ENCODE measurements around the gene NR2E1. TPM values are rescaled to one million over a fixed set of nuclear protein-coding genes. Genes with fewer than 3 reads are reported as not detected.
A peak's percentile ranks its signal among the peaks of the same experiment; 100 is the strongest.

The NR2E1 gene
- total RNA-seq, 1 experiment from 2014 or later = 0.22 TPM

DNA sequence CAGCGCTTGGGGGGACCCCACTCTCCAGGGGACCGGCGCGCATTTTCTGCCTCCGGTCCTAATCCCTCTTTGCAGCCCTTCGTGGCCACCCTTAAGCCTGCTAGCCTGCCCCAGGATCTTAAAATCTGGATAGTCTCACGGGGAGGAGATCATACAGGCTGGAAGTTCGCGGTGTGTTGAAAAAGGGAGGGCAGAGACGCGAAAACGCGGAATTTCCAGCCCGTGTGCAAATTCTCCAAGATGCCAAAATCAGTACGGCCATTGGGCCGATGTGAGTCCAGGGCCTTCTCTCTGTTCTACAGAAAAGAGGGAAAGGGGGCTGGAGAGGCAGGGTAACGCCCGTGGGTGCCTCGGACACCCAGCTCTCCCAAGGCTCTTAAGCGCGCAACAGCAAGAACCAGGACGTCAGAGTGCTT is 9.4 kb downstream of the NR2E1 start:
- Histone ChIP-seq H3K9me3 (replicated peaks) (no peaks in the 10 kb centered on the region), H3K4me1 (no peaks in the 10 kb centered on the region), H3K27me3 (no peaks in the 10 kb centered on the region), H3K4me3 (no peak overlapping the region), H3K27ac (no peak overlapping the region), H3K36me3 (no peaks in the 10 kb centered on the region)
- DNase-seq = no peak

DNA sequence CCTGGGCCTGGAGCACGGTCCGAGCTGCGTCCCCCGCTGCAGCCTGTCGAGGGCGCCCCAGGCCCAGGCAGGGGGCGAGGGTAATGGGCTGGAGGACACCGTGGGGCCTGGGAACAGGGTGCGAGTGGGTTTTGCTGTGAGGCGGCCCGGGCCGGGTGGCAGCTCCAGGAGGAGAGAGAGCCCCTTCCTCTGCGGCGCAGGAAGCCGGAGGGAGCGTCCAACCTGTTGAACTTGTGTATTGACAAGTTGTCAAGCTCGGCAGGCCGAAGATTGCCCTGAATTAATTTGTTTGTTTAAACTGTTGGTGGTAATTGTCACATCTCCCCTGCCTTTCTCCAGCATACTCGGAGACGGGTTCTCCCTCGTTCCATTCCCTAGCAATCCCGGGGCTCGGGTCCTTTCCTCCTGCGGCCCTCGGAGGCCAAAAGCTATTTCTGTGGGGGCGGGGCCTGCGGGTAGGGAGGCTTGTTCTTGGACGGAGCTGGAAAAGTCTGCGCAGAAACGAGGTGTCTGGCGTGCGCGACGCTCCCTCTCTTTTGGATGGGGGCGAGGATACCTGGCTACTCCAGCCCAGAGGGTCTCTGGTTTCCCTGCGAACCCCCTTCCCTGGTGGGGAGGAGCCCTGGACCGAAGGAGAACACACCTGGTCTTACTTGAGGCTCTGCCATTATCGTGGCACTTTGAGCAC is 9.9 kb downstream of the NR2E1 start:
- no peak overlapping the region for H3K4me3 ChIP-seq
- H3K4me1 ChIP-seq = no peaks in the 10 kb centered on the region
- no peaks in the 10 kb centered on the region for H3K36me3 ChIP-seq
- no peak for DNase-seq
- H3K9me3 ChIP-seq (replicated peaks) = no peaks in the 10 kb centered on the region
- no peaks in the 10 kb centered on the region for H3K27me3 ChIP-seq
- no peak overlapping the region for H3K27ac ChIP-seq

DNA sequence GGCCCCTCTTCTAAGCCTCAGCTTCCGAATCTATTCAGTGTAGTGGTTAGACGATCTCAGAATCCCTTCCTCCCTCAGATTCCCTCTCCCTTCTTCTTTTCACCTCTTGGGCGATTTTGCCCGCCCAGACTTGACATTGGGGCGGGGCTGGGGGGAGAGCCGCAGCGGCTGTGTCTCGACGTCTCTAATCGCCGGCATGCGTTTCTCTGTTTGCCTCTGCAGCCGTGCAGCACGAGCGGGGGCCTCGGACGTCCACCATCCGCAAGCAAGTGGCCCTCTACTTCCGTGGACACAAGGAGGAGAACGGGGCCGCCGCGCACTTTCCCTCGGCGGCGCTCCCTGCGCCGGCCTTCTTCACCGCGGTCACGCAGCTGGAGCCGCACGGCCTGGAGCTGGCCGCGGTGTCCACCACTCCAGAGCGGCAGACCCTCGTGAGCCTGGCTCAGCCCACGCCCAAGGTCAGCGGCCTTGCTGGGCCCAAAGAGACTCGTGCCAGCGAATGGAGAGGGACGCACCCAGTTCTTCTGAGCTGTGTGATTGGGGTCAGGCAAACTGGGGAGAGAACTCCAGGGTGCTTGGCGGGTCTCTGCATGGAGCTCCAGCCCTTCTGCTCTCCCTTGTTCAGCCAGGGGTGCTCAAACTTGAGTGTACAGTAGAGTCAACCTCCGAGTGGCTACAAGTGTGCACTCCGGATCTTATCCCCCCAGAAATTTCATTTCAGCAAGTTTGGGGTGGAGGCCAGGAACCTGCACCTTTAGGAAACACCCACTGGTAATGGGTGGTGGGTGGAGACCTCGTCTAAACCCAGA is 10.7 kb downstream of the NR2E1 start:
- H3K36me3 ChIP-seq = no peaks in the 10 kb centered on the region
- no peaks in the 10 kb centered on the region for H3K27me3 ChIP-seq
- no peaks in the 10 kb centered on the region for H3K4me1 ChIP-seq
- no peak overlapping the region for H3K27ac ChIP-seq
- no peak overlapping the region for H3K4me3 ChIP-seq
- H3K9me3 ChIP-seq (replicated peaks) = no peaks in the 10 kb centered on the region
- no peak for DNase-seq

DNA sequence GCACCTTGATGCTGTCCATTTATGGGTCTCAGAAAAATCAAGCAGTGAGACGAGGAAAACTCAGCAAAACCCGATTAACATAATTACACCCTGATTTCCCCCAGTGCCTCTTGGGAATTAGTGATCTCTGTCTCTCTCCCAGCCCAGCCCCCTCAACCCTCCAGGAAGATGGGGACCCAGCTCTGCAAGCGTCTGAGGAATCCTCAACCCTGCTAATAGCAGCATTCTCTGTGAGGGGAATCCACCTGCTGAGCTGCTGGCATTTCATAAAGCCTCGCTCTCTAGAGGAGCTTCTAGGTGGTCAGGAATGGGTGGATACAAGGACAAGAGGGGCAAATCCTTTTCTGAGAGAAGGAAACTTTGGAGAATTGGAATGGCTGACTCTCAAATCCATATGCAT is 13.9 kb downstream of the NR2E1 start:
- Histone ChIP-seq H3K9me3 (replicated peaks) (no peaks in the 10 kb centered on the region), H3K4me3 (no peak overlapping the region), H3K27me3 (no peaks in the 10 kb centered on the region), H3K4me1 (no peaks in the 10 kb centered on the region), H3K27ac (no peak overlapping the region), H3K36me3 (no peaks in the 10 kb centered on the region)
- no peak for DNase-seq

DNA sequence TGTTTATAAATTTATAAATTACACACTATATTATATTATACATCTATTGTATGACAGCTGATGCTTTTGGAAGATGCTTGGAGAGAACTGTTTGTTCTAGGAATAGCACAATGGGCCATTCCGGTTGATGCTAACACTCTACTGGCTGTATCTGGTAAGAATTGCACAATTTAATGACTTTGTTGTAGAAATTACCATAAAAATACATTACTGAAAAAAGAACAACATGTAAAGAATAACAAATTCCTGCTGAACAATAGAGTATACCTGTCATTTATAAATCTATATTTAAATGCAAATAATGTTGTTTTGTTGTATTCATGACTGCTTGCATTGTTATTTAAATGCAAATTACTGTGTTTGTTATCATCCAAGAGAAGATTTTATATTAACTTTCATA is 14.4 kb downstream of the NR2E1 start:
- Histone ChIP-seq H3K9me3 (replicated peaks) (no peaks in the 10 kb centered on the region), H3K27ac (no peak overlapping the region), H3K36me3 (no peaks in the 10 kb centered on the region), H3K4me3 (no peak overlapping the region), H3K27me3 (no peaks in the 10 kb centered on the region), H3K4me1 (no peaks in the 10 kb centered on the region)
- DNase-seq = no peak

DNA sequence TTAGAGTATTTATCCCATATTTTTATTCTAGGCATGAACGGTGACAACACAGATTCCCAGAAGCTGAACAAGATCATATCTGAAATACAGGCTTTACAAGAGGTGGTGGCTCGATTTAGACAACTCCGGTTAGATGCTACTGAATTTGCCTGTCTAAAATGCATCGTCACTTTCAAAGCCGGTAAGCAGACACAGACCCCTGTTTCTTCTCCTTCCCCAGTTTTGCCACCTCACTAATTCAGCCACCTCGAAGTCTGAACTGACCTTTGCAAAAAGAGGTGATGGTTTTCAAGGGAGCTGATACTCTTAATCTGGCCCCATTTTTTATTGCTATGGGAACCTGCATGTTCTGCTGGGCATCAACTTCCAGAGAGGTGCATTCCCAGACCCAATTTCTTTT is 15.0 kb downstream of the NR2E1 start:
- no peaks in the 10 kb centered on the region for H3K36me3 ChIP-seq
- no peaks in the 10 kb centered on the region for H3K9me3 ChIP-seq (replicated peaks)
- DNase-seq = no peak
- H3K4me3 ChIP-seq = no peak overlapping the region
- no peaks in the 10 kb centered on the region for H3K27me3 ChIP-seq
- no peaks in the 10 kb centered on the region for H3K4me1 ChIP-seq
- no peak overlapping the region for H3K27ac ChIP-seq

DNA sequence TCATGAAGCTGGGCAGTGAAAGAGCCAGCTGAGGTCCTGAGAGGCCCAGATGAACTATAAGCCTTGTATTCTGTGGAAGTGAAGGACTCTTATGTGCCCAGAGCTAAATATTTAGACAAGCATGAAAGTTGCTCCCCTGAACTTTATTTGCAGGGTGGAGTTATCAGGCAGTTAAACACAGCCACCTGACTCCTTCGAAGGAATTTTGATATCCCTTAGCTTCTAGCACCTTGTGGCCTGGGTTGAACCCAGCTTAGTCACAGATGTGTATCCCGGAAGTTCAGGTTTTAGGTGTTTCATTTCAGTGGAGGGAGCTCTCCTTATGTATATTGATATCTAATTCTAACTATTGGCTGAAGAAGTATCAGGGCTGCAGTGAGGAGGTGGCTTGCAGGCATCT is 20.4 kb downstream of the NR2E1 start:
- DNase-seq = no peak
- H3K4me1 ChIP-seq = no peaks in the 10 kb centered on the region

DNA sequence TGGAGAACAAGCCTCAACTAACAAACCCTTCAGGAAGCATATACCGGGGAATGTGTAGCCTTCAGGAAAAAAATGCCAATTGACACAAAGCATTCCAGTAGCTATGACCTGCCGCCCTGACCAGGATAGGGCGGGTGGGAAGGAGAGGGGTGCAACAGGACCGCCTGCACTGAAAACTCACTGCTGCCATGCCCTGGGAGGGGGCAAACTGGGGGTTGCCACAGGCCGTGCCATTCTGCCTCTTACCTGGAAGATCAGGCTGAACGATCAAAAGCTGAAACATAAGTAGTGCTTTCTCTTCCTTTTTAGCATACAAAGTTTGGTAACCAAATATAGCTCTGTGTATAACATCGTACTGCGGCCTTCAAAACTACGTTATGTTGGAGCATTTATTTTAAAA is 21.7 kb downstream of the NR2E1 start:
- no peak for DNase-seq
- H3K27me3 ChIP-seq = no peaks in the 10 kb centered on the region
- no peaks in the 10 kb centered on the region for H3K4me1 ChIP-seq

More for the DNA sequence above, 20.4 kb downstream of the NR2E1 start:
- H3K36me3 ChIP-seq = no peaks in the 10 kb centered on the region
- no peaks in the 10 kb centered on the region for H3K27me3 ChIP-seq
- H3K4me3 ChIP-seq = no peak overlapping the region
- H3K9me3 ChIP-seq (replicated peaks) = no peaks in the 10 kb centered on the region
- H3K27ac ChIP-seq = no peak overlapping the region

DNA sequence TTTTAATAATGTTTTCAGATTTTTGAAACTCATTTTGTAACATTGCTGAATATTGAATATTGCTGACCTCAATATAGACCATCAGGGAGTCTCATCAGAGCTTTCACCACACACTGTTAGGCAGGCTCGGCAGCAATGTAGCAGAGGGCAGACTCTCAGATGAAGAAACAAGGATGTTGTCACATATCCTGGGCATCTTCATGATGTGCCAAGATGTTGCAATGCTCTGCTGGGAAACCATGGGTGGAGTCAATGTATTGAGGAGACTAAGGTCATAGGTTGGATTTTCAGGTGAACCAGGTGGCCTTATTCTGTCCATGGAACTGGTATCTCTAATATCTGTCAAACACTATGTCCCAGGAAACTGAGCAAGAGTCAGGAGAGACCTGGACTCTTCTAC is 27.3 kb downstream of the NR2E1 start:
- Histone ChIP-seq H3K27ac (no peak overlapping the region), H3K36me3 (no peaks in the 10 kb centered on the region)
- DNase-seq = no peak

More for the DNA sequence above, 21.7 kb downstream of the NR2E1 start:
- no peak overlapping the region for H3K27ac ChIP-seq
- no peaks in the 10 kb centered on the region for H3K36me3 ChIP-seq
- H3K9me3 ChIP-seq (replicated peaks) = no peaks in the 10 kb centered on the region
- H3K4me3 ChIP-seq = no peak overlapping the region

DNA sequence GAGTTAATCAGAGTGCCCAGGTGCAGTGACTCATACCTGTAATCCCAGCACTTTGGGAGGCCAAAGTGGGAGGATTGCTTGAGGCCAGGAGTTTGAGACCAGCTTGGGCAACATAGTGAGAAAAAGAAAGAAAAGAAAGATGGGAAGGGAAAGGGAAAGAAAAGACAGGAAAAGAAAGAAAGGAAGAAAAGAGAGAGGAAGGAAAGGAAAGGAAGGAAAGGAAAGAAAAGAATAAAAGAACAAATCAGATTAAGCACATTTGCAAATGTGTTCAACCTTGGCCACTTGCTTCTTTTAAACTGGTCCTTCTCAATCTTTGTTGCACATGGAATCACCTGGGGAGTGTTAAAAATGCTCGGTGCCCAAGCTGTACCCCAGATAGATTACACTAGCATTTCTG is 28.0 kb downstream of the NR2E1 start:
- Histone ChIP-seq H3K27me3 (no peaks in the 10 kb centered on the region), H3K4me3 (no peak overlapping the region), H3K27ac (no peak overlapping the region), H3K4me1 (no peaks in the 10 kb centered on the region), H3K36me3 (no peaks in the 10 kb centered on the region), H3K9me3 (replicated peaks) (no peaks in the 10 kb centered on the region)
- DNase-seq = no peak

More for the DNA sequence above, 27.3 kb downstream of the NR2E1 start:
- H3K27me3 ChIP-seq = no peaks in the 10 kb centered on the region
- no peaks in the 10 kb centered on the region for H3K4me1 ChIP-seq
- no peak overlapping the region for H3K4me3 ChIP-seq
- H3K9me3 ChIP-seq (replicated peaks) = no peaks in the 10 kb centered on the region

DNA sequence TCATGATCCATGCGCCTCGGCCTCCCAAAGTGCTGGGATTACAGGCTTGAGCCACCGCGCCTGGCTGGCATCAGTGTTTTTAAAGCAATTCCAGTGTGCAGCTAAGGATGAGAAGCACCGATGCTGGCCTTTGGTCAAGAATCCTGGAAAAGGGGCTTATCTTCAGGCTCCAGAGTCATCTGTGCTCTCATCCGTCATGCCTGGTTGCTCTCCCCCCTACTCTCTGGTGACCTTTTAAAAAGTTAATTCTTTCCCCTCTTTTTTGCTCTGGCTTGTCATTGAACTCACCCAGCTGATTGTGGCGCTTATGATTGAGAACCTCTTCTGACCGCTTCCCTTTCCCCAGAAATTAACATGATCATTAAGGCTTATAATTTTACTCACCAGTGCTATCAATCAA is 28.7 kb downstream of the NR2E1 start:
- Histone ChIP-seq H3K36me3 (no peaks in the 10 kb centered on the region), H3K4me1 (no peaks in the 10 kb centered on the region), H3K4me3 (no peak overlapping the region), H3K9me3 (replicated peaks) (no peaks in the 10 kb centered on the region), H3K27me3 (no peaks in the 10 kb centered on the region), H3K27ac (no peak overlapping the region)
- DNase-seq = no peak

DNA sequence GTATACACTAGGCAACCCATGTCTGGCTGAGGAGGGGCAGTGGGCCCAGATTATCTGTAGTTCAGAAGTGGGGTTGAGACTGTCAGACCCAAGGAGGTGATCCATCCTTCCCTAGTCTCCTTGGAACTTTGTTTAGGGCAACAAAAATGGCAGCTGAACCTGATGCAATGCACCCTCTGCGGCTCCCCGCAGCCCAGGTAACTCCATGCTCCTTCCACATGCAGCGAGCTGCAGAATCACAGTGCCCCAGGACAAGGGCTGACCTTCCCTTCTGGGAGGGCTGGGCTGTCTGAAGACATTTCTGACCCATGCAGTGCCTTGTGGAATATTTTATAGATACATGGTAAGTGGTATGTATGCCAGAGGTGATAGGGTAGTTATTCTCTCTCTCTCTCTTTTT is 29.4 kb downstream of the NR2E1 start:
- DNase-seq = no peak
- Histone ChIP-seq H3K27me3 (no peaks in the 10 kb centered on the region), H3K27ac (no peak overlapping the region), H3K9me3 (replicated peaks) (no peaks in the 10 kb centered on the region), H3K36me3 (no peaks in the 10 kb centered on the region), H3K4me3 (no peak overlapping the region), H3K4me1 (peaks cover under 1% of the 10 kb centered on the region; the same call in 1 of the 2 replicates)

DNA sequence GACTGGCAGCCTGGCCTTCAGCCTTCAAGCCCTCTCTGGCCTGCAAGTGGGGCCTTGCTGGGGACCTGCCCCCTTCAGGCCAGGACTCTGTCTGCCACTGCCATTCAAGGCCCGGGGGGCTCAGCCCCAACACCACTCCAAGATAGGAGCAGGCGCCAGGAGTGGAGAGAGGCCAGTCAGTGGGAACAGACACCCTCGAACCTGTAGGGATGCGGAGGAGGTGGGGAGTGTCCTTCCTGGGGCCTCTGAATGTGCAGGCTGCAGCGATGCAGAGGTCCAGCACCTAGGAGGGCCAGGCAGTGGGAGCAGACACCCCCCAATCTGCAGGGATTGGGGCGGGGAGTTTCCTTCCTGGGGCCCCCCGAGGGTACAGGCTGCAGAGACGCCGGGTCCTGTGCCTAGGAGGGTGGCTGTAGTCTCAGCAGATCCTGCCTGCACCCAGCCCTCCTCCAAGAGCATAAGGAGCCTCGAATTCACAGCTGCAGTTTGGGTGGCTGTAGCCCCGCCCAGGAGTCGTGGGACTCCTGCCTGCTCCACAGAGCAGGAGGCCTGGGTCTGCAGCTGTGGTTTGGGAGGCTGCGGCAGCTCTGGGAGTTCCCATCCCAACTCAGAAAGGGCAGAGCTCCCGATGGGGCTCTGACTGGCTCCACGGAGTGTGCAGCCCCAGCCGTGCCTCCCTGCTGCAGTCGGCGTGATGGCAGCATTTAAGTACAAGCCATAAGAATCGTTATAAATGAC is 33.1 kb downstream of the NR2E1 start:
- no peak overlapping the region for H3K27ac ChIP-seq
- no peaks in the 10 kb centered on the region for H3K27me3 ChIP-seq
- no peak overlapping the region for H3K4me3 ChIP-seq
- no peaks in the 10 kb centered on the region for H3K9me3 ChIP-seq (replicated peaks)
- H3K4me1 ChIP-seq = peaks cover 7% of the 10 kb centered on the region; the same call in 1 of the 2 replicates
- peak in 1 of 2 experiments; percentile 14 for DNase-seq
- H3K36me3 ChIP-seq = no peaks in the 10 kb centered on the region

DNA sequence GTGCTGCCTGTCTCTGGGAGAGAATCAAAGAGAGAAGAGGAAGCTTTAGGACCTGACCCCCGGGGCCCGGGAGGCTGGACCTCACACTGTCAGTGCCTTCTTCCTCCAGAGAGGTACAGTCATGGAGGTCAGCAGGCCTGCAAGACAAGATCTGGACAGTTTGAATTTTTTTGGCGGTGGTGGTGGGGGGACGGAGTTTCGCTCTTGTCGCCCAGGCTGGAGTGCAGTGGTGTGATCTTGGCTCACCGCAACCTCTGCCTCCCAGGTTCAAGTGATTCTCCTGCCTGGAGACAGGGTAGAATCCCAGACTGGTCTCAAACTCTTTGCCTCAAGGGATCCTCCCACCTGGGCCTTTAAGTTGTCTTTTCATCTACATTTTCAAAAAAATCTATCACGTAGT is 34.4 kb downstream of the NR2E1 start:
- Histone ChIP-seq H3K4me3 (no peak overlapping the region), H3K9me3 (replicated peaks) (no peaks in the 10 kb centered on the region), H3K27me3 (no peaks in the 10 kb centered on the region), H3K36me3 (no peaks in the 10 kb centered on the region), H3K4me1 (peaks cover 7% of the 10 kb centered on the region; the same call in 1 of the 2 replicates), H3K27ac (no peak overlapping the region)
- no peak for DNase-seq

DNA sequence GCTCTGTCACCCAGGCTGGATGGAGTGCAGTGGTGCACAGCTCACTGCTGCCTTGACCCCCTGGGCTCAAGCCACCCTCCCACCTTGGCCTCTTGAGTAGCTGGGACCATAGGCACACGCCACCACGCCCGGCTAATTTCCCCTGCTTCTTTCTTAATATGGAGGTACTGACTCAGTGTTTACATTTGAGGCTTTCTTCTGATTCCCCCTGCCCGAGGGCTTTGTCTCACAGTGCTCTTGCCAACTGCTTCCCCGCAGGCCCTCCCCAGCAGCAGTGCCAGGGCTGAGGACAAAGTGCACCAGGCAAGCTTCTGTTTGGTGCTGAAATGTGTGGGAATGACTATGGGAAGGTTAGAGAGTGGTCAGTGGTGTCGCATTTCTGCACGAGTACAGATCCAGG is 34.8 kb downstream of the NR2E1 start:
- Histone ChIP-seq H3K27me3 (no peaks in the 10 kb centered on the region), H3K36me3 (no peaks in the 10 kb centered on the region), H3K4me3 (no peak overlapping the region), H3K27ac (no peak overlapping the region), H3K9me3 (replicated peaks) (no peaks in the 10 kb centered on the region), H3K4me1 (peaks cover 7% of the 10 kb centered on the region; the same call in 1 of the 2 replicates)
- peak; percentile 59 to 67 for DNase-seq

Measured in SJCRH30 (cell line).